ENCODE measurements around the gene GATAD2A.

- no peak for TF ChIP-seq POLR2A (IDR thresholded peaks at IDR 0.05)
- no peak for TF ChIP-seq CTCF (IDR thresholded peaks at IDR 0.05 in 4 of 5, conservative IDR thresholded peaks at IDR 0.05 in 1 of 5)
Measured at GRCh38 chr19:19453125-19453454, 47.6 kb downstream of the GATAD2A start.
